A549 treated with Hydrocortisone at 1 μM for 4 hours (cell line): ENCODE measurements around the gene SRRM4. TPM values are rescaled to one million over a fixed set of nuclear protein-coding genes. Genes with fewer than 3 reads are reported as not detected.

Experiments
- total RNA-seq: library from RNA; stranded (reverse); fragments of 200-300 nt; extraction: Qiagen RNA extraction; gene quantifications from 5 replicates; pipeline ENCODE4 v1.2.3, GENCODE V29; 2022

The SRRM4 gene, protein sequence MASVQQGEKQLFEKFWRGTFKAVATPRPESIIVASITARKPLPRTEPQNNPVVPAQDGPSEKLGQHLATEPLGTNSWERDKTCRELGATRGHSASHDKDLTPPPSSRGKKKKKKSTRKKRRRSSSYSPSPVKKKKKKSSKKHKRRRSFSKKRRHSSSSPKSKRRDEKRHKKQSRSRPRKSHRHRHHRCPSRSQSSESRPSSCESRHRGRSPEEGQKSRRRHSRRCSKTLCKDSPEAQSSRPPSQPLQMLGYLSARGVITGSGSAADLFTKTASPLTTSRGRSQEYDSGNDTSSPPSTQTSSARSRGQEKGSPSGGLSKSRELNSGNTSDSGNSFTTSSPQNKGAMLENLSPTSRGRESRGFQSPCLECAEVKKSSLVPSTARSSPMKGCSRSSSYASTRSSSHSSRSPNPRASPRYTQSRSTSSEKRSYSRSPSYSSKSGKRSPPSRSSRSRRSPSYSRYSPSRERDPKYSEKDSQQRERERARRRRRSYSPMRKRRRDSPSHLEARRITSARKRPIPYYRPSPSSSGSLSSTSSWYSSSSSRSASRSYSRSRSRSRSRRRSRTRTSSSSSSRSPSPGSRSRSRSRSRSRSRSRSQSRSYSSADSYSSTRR
- total RNA-seq = not detected in 5 replicates

GRCh38 chr12:118981285-118982211 lies at the start of gene SRRM4:
TSS of gene SRRM4 (plus strand) at chr12:118981541. CDS start at chr12:118981883, 342 bp downstream.

DNA sequence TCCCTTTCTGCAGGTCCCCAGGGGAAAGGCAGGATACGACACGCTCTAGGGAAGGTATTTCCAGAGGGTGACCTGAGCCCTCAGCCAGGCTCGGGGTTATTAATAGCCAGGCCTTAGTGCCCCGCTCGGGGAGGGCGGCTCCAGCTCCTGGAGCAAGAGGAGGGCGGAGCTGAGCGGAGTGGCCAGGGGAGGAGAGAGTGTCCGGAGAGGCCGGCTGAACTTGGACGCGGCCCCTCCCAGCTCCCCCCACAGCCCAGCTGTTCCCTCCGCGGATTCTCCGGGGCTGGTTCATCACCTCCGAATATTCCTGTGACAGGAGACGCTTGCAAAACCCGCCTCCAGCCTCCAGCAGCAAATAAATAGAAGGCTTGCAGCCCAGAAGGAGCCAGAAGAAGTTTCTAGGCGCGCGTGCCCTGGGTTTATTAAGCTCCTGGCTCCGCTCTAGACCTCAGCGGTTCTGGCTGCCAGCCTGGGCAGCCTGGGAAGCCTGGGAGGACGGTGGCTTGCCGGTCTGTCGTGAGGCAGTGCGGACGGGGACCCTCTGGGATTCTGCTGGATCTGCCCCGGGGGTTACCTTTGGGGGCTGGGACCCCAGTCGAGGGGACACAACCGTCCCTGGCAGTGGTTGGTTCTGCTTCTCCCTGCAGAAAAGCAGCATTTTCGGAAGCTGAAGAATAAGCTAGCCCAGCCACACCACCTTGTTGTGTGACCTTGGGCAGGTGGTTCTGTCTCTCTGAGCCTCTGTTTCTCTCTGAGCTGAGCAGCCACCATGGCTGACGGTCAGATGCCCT lies 197.4 kb downstream of the SRRM4 start, which contains the start of gene HSPB8:
Gene HSPB8 (plus strand): TSS at position 388 of the 791 bp plus-strand sequence. CDS start 382 bp downstream, at position 770.

Other genes starting within 250 kb of the SRRM4 start
- gene HSPB8, start 197.4 kb downstream of the SRRM4 start, total RNA-seq = 14.6 to 22.0 TPM (median 16.2 TPM) in 5 replicates